GM18867 (cell line): ENCODE results near the gene PTPN13.
A peak's percentile ranks its signal among the peaks of the same experiment; 100 is the strongest.

ENCODE experiments used
- ATAC-seq: cut with Tn5 transposase; IDR thresholded peaks from one replicate; pipeline ENCODE4 v1.9.1; 2021; ENCODE audit warnings: mild to moderate bottlenecking, moderate library complexity; ENCODE audit not compliant: unreplicated experiment

PTPN13 gene

GRCh38 chr4:86586626-86587380 is 7.3 kb upstream of the PTPN13 start:
- no peak for ATAC-seq

GRCh38 chr4:86587381-86588140 is 6.6 kb upstream of the PTPN13 start:
- no peak for ATAC-seq

GRCh38 chr4:86592553-86593249 is 1.4 kb upstream of the PTPN13 start:
- no peak for ATAC-seq

DNA sequence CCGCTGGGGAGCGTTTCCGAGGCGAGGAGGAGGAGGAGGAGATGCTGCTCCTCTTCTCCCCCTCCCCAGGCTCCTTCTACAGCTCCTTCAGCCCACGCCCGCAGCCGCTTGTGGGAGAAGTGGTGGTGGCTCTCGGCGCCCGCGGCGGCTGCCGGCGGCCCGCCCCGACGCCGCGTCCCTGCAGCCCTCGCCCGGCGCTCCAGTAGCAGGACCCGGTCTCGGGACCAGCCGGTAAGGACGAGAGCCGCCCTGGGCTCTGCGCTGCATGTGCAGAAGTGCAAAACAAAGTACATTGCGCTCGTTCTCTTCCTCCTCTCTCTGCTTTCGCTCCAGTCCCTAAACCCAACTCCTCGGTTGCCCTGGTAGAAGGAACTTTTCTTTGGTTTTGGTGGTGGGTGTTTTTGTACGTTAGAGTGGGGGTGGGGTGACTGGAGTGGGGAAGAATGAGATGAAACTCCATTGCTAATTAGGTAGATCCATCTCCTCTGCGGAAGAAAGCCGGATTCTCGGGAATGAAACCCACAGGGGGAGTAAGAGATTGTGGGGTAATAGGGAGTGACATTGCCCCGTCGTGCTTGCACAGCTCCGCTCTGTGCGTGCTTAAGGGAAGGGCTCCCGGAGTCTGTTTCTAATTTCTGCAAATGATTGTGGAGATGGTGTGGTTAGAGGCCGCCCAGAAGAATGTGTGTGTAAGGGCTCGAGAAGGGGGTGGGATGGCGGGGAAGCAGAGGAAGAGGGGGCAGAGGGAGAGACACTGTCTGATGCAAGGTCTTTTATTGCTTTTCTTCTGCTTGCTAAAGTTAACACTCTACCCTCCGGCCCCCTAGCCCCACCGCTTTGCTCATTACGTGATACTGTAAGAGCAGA is 677 bp downstream of the PTPN13 start:
- ATAC-seq, result peak; percentile 21

DNA sequence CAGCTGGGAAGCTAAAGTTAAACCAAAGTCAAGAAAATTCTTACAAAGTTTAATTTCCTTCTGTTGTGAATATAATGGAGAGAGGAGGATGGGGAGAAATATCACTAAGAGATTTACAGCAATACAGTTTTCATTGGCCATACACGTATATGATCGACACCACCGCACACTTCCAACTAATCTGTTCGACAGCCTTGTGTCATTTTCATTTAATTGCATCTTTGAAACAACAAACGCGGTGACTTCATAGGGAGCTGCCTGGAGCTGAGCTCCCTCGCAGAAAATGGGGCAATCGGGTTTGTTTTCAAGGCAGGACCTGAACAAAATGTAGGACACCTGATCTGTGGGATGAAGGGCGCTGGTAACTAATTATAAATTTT is 1.3 kb downstream of the PTPN13 start:
- ATAC-seq, result no peak

DNA sequence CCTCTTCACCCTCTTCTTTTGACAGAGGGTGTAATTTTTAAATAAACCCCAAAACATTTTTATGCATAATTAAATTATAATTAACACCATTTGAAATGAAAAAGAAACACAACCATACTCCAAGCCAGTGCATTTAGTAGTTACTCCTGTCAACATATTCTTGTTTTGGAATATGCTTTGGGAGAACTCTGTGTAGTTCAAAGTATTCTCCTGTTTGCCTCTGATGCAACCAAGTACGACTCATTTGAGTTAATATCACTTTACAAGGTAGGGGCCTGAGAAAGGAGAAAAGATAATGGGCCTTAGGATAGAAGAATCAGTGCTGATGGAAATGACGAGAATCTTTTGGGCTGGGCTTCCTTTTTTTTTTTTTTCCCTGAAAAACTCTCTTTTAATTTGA is 2.7 kb downstream of the PTPN13 start:
- no peak for ATAC-seq

GRCh38 chr4:86600007-86600653 is 6.0 kb downstream of the PTPN13 start:
- ATAC-seq, result no peak

- ATAC-seq, result no peak
Measured at GRCh38 chr4:86603311-86603885, 9.3 kb downstream of the PTPN13 start.

DNA sequence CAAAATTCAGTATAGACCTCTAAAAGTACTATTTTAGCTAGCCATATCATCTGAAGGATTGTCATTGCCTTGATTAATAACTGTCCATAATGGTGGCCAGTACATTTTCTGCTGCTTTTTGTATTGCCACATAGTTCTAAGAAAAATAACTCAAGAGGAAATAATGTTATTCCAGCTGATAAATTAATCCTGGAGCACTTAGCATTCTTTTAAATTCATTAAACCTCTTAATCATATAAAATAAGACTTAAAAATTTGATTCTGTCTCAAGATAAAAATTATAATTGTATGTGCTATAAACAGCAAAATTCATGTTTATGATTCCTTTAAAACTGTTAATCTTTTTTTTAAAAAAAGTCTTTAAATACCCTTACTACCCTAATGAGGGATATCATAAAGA is 12.7 kb downstream of the PTPN13 start:
- no peak for ATAC-seq

- ATAC-seq, result no peak
Measured at GRCh38 chr4:86608757-86609375, 14.8 kb downstream of the PTPN13 start.

GRCh38 chr4:86611757-86612156 is 17.6 kb downstream of the PTPN13 start:
- ATAC-seq, result no peak

DNA sequence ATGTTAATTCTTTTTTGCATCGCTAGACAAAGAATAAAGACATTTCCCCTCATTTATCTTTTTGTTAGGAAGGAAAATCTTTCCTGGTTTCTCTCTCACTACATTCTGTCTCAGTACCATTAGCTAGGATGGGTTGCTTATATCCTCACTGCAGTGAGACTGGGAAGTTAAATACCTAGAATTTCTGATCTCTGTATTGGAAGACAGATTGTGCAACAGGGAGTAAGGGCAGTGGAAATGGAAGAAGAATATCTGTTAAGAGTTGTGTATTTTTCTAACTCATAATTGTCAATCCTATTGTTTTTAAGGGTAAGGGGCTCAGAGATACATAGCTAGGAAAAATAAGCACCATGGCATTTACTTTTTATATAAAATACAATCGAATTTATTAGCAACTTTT is 19.6 kb downstream of the PTPN13 start:
- ATAC-seq, result no peak

DNA sequence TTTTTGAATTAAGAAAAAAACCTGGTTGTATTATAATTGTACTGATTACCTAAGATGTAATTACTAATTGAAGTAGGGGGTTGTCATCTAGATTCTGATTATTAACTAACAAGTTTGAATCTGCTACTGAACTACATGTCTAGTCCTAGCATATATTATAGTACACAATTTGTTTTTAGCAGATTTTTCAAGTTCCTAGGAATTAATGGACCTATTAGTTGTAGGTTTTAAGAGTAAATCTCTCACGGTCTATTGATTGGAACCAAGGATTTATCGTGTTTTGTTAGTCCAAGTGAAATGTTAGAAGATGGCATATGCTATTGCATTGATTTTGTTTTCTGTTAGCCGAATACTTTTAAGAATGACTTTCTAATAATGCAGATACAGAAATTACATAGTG is 20.8 kb downstream of the PTPN13 start:
- no peak for ATAC-seq

DNA sequence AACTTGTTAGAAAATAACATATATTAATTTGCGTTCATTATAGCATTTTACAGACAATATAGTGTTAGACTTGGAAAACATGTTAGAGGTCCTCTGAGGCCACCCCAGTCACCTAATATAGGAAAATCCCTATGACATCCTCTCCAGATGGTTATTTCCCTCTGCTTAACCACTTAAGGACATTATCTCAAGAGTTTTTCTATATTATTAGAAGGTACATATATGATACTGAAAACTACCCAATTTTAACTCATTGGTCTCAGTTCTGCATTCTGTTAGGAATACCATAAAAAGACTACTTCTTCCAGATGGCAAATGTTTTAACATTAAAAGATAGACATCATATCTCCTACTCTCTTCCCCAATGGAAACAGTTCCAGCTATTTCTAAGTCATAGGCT is 21.4 kb downstream of the PTPN13 start:
- no peak for ATAC-seq

- no peak for ATAC-seq
Measured at GRCh38 chr4:86619656-86620055, 25.5 kb downstream of the PTPN13 start.

DNA sequence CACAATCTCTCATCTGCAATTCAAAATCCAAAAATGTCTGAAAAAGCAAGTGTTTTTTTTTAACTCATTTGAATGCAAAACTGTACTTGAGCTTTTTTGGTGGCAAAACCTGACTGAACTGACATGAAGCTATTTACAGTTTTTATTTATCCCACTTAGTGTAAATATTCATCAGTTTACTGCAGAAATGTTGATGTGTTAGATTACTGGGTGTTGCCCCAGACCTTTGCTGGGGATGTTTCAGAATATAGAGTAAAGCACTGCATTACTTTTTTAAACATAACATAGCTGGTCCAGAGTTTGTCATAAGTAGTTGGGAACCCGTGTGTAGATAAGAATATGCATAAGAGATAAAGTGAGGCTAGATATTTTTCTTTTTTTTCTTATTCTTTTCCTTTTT is 27.3 kb downstream of the PTPN13 start:
- ATAC-seq, result no peak

- no peak for ATAC-seq
Measured at GRCh38 chr4:86626066-86626465, 32.0 kb downstream of the PTPN13 start.

GRCh38 chr4:86627462-86628135 is 33.5 kb downstream of the PTPN13 start:
- ATAC-seq, result no peak

DNA sequence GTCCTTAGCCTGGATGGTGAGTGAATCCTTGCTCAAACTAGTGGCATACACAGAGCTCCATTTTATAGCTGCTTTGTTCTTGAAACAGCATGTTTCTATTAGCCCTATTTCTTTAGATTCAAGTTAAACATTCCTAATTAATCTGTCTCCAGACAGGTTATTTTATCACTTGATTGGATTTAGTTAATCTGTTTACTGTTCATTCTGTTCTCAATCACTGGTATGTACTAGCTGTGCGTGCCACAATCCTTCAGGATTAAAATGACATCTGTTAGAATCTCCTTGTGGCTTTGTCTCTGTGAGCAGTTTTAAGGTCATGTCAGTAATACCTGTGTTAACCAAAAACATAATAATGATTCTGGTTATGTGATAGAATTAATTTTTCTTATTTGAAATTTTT is 36.5 kb downstream of the PTPN13 start:
- ATAC-seq, result no peak
